ENCODE measurements around the gene ADGRF1. TPM values are rescaled to one million over a fixed set of nuclear protein-coding genes. Genes with fewer than 3 reads are reported as not detected.

ADGRF1 gene
- total RNA-seq, 1 experiment from 2014 or later = 39.6 TPM

- Histone ChIP-seq H3K27ac (ENCODE audit: low read depth, low read length) (no peak overlapping the region), H3K4me3 (replicated peaks in 1 of 2; ENCODE audit: low read depth in 1 of 2, low read length in 2 of 2) (no peak overlapping the region), H3K9me3 (ENCODE audit: control insufficient read depth in 1 of 2, insufficient read depth in 1 of 2, low read depth in 1 of 2, low read length in 2 of 2) (no peaks in the 10 kb centered on the region), H3K9me2 (ENCODE audit: insufficient read depth) (no peaks in the 10 kb centered on the region), H3K36me3 (ENCODE audit: control insufficient read depth in 1 of 2, insufficient read depth in 2 of 2, low read length in 2 of 2) (no peaks in the 10 kb centered on the region), H3K4me1 (ENCODE audit: control insufficient read depth in 1 of 2, insufficient read depth in 2 of 2, low read length in 2 of 2) (no peaks in the 10 kb centered on the region), H3K9ac (ENCODE audit: low read length) (no peak overlapping the region), H3K79me2 (ENCODE audit: insufficient read depth, low read length) (no peaks in the 10 kb centered on the region), H3K4me2 (ENCODE audit: low read length) (no peak overlapping the region), H3K27me3 (ENCODE audit: insufficient read depth, low read length) (no peaks in the 10 kb centered on the region), H2AFZ (ENCODE audit: low read depth, low read length, poor library complexity, severe bottlenecking) (no peak overlapping the region), H4K20me1 (ENCODE audit: insufficient read depth) (no peaks in the 10 kb centered on the region)
- DNase-seq (ENCODE audit: low read depth, low spot score) (no peak), ATAC-seq (no peak)
- POLR2A ChIA-PET = no interaction called here
- BruUV-seq (replicated peaks) = no TSS peak
- RAD21 ChIA-PET (ENCODE audit: low non-redundant PET in 1 of 2, low total read pairs in 2 of 2, uncharacterized antibody in 2 of 2, unreplicated experiment in 2 of 2) = no interaction called here
- CTCF ChIA-PET = no interaction called here
- intact Hi-C loops (cut with micrococcal nuclease) = no loop called here
- TF ChIP-seq CBX3 (IDR thresholded peaks at IDR 0.05; ENCODE audit: low read depth) (no peak), ATF3 (IDR thresholded peaks at IDR 0.05) (no peak), SIN3A (IDR thresholded peaks at IDR 0.05; ENCODE audit: low read depth) (no peak), TCF7L2 (IDR thresholded peaks at IDR 0.05; ENCODE audit: borderline replicate concordance, extremely low read depth, insufficient read depth, insufficient read length) (no peak), SRF (IDR thresholded peaks at IDR 0.05; ENCODE audit: low read depth) (no peak), EGR1 (IDR thresholded peaks at IDR 0.05; ENCODE audit: low read depth) (no peak), RAD21 (IDR thresholded peaks at IDR 0.05; ENCODE audit: low read depth) (no peak), ZNF274 (IDR thresholded peaks at IDR 0.05; ENCODE audit: low read depth, low read length) (no peak), CEBPB (IDR thresholded peaks at IDR 0.05; ENCODE audit: low read depth) (no peak), JUND (IDR thresholded peaks at IDR 0.05) (no peak), ZBTB33 (IDR thresholded peaks at IDR 0.05; ENCODE audit: extremely low read depth, insufficient replicate concordance, low read length) (no peak), EZH2phosphoT487 (IDR thresholded peaks at IDR 0.05; ENCODE audit: borderline replicate concordance) (no peak), SP1 (IDR thresholded peaks at IDR 0.05; ENCODE audit: low read depth) (no peak)
Measured at GRCh38 chr6:46948699-46949098, 93.4 kb downstream of the ADGRF1 start.

Other genes starting within 250 kb of the ADGRF1 start
- not detected for gene MEP1A, start 248.9 kb downstream of the ADGRF1 start, total RNA-seq (2021; ENCODE audit: unreplicated experiment)
- gene ADGRF5, start 120.4 kb downstream of the ADGRF1 start, total RNA-seq (2021; ENCODE audit: unreplicated experiment) = 0.17 TPM